HG03045 (cell line): ENCODE measurements around the gene CKLF.

ENCODE experiments used
- ATAC-seq: cut with Tn5 transposase; IDR thresholded peaks from one replicate; pipeline ENCODE4 v1.9.1; 2021; ENCODE audit warnings: mild to moderate bottlenecking, moderate library complexity; ENCODE audit not compliant: unreplicated experiment

CKLF gene

GRCh38 chr16:66517586-66518263 is 34.7 kb upstream of the CKLF start:
- ATAC-seq: no peak

GRCh38 chr16:66519482-66520373 is 32.6 kb upstream of the CKLF start:
- no peak for ATAC-seq

- ATAC-seq: no peak
Observed at GRCh38 chr16:66520406-66521170, 31.8 kb upstream of the CKLF start.

GRCh38 chr16:66521252-66521713 is 31.1 kb upstream of the CKLF start:
- ATAC-seq: no peak

GRCh38 chr16:66521951-66522771 is 30.2 kb upstream of the CKLF start:
- peak; percentile 52 for ATAC-seq

- no peak for ATAC-seq
Observed at GRCh38 chr16:66522816-66523590, 29.4 kb upstream of the CKLF start.

- ATAC-seq: peak; percentile 41
Observed at GRCh38 chr16:66523861-66524354, 28.5 kb upstream of the CKLF start.

GRCh38 chr16:66524601-66525164 is 27.7 kb upstream of the CKLF start:
- peak; percentile 58 for ATAC-seq

GRCh38 chr16:66525396-66526180 is 26.8 kb upstream of the CKLF start:
- no peak for ATAC-seq

GRCh38 chr16:66528294-66528693 is 24.1 kb upstream of the CKLF start:
- no peak for ATAC-seq

GRCh38 chr16:66529475-66529874 is 22.9 kb upstream of the CKLF start:
- no peak for ATAC-seq

GRCh38 chr16:66534376-66534799 is 18.0 kb upstream of the CKLF start:
- ATAC-seq: no peak

- no peak for ATAC-seq
Observed at GRCh38 chr16:66536525-66536924, 15.9 kb upstream of the CKLF start.

- ATAC-seq: no peak
Observed at GRCh38 chr16:66537236-66537635, 15.1 kb upstream of the CKLF start.

GRCh38 chr16:66538910-66539309 is 13.5 kb upstream of the CKLF start:
- ATAC-seq: no peak

GRCh38 chr16:66539623-66540469 is 12.5 kb upstream of the CKLF start:
- no peak for ATAC-seq
